GM23248 (cell line): Measurements from ENCODE around the gene PPOX.

Source experiments
- EZH2 ChIP-seq: fragments of 200-600 bp; sonication (generic); IDR thresholded peaks from 2 replicates; pipeline ENCODE4 v1.6.1; 2018; ENCODE audit warnings: antibody characterized with exemption, mild to moderate bottlenecking; ENCODE audit not compliant: insufficient read depth, poor library complexity, severe bottlenecking
- EZH2phosphoT487 ChIP-seq: fragments of 200-600 bp; sonication (generic); IDR thresholded peaks from 2 replicates; pipeline ENCODE4 v1.6.1; 2018; ENCODE audit warnings: antibody characterized with exemption, moderate library complexity, mild to moderate bottlenecking, low read depth; ENCODE audit not compliant: insufficient read depth

GRCh38 chr1:161188381-161188780 is 22.2 kb downstream of the PPOX start:
- TF ChIP-seq EZH2 (no peak), EZH2phosphoT487 (no peak)
